ENCODE measurements around the gene CENPB.
"Not testable (repeated sequence)": the region's sequence is repeated elsewhere in the genome, so short reads cannot be mapped to it uniquely, and the experiment has no call there.

GRCh38 chr20:3789201-3789600 is 2.7 kb upstream of the CENPB start:
- TF ChIP-seq, protein P1, sequence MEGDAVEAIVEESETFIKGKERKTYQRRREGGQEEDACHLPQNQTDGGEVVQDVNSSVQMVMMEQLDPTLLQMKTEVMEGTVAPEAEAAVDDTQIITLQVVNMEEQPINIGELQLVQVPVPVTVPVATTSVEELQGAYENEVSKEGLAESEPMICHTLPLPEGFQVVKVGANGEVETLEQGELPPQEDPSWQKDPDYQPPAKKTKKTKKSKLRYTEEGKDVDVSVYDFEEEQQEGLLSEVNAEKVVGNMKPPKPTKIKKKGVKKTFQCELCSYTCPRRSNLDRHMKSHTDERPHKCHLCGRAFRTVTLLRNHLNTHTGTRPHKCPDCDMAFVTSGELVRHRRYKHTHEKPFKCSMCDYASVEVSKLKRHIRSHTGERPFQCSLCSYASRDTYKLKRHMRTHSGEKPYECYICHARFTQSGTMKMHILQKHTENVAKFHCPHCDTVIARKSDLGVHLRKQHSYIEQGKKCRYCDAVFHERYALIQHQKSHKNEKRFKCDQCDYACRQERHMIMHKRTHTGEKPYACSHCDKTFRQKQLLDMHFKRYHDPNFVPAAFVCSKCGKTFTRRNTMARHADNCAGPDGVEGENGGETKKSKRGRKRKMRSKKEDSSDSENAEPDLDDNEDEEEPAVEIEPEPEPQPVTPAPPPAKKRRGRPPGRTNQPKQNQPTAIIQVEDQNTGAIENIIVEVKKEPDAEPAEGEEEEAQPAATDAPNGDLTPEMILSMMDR (IDR thresholded peaks at IDR 0.05), result not testable (repeated sequence)
- TF ChIP-seq, protein P2, sequence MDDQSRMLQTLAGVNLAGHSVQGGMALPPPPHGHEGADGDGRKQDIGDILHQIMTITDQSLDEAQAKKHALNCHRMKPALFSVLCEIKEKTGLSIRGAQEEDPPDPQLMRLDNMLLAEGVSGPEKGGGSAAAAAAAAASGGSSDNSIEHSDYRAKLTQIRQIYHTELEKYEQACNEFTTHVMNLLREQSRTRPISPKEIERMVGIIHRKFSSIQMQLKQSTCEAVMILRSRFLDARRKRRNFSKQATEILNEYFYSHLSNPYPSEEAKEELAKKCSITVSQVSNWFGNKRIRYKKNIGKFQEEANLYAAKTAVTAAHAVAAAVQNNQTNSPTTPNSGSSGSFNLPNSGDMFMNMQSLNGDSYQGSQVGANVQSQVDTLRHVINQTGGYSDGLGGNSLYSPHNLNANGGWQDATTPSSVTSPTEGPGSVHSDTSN (IDR thresholded peaks at IDR 0.05), result not testable (repeated sequence)
